ENCODE results near the gene NME4.

- TF ChIP-seq CTCF (IDR thresholded peaks at IDR 0.05; ENCODE audit: insufficient read depth, low read length), result no peak
- TF ChIP-seq POLR2AphosphoS5 (IDR thresholded peaks at IDR 0.05; ENCODE audit: low read depth), result no peak
- TF ChIP-seq GABPA (IDR thresholded peaks at IDR 0.05; ENCODE audit: low read depth), result no peak
- no peak for TF ChIP-seq REST (IDR thresholded peaks at IDR 0.05; ENCODE audit: insufficient replicate concordance, low read depth)
Measured at GRCh38 chr16:426906-427249, 29.9 kb downstream of the NME4 start.

Measured in HL-60 (cell line).